Left ventricle myocardium inferior (tissue), 1 donor: ENCODE measurements around the gene HIGD2A. TPM values are rescaled to one million over a fixed set of nuclear protein-coding genes. Genes with fewer than 3 reads are reported as not detected.

ENCODE experiments used
- DNase-seq: peaks from one replicate; pipeline ENCODE4 v3.0.0-alpha.2; 2020
- H3K27ac ChIP-seq: fragments of 200-600 bp; replicated peaks from 2 replicates; pipeline ENCODE4 v1.8.0; 2021
- H3K27me3 ChIP-seq: fragments of 200-600 bp; 2 replicates; pipeline ENCODE4 v1.8.0; 2021; ENCODE audit warnings: low read depth
- H3K36me3 ChIP-seq: fragments of 200-600 bp; 2 replicates; pipeline ENCODE4 v1.8.0; 2021
- H3K4me1 ChIP-seq: fragments of 200-600 bp; 2 replicates; pipeline ENCODE4 v1.8.0; 2021
- H3K4me3 ChIP-seq: fragments of 200-600 bp; 2 replicates; pipeline ENCODE4 v1.8.0; 2021; ENCODE audit warnings: mild to moderate bottlenecking, moderate library complexity
- H3K9me3 ChIP-seq: fragments of 200-600 bp; replicated peaks from 2 replicates; pipeline ENCODE4 v1.8.0; 2021
- CTCF ChIP-seq: fragments of 200-600 bp; IDR thresholded peaks from 2 replicates; pipeline ENCODE4 v1.8.0; 2021; ENCODE audit warnings: antibody characterized with exemption, mild to moderate bottlenecking, borderline replicate concordance
- intact Hi-C: fragments of 100-400 bp; cut with micrococcal nuclease; formaldehyde crosslinking; loops from one replicate; pipeline ENCODE4 v1.11.0; 2022
- total RNA-seq: library from RNA; stranded (reverse); fragmentation: NEBNext Ultra II Directional; extraction: Animal tissue kit (Norgen Biotek cat#: 25700); gene quantifications from one replicate; pipeline ENCODE4 v1.2.1, GENCODE V29; 2021
- donor health status: DM: no; HTN: yes; CAD: no; lungs with severe emphysema.

HIGD2A gene
- total RNA-seq, 1 donor from 2014 or later: 217 TPM

GRCh38 chr5:176420972-176421544 lies 32.5 kb downstream of the HIGD2A start:
- Histone ChIP-seq H3K36me3 (no peaks in the 10 kb centered on the region), H3K9me3 (no peaks in the 10 kb centered on the region), H3K4me3 (no peak overlapping the region), H3K27me3 (peaks cover 13% of the 10 kb centered on the region), H3K27ac (no peak overlapping the region), H3K4me1 (peaks cover 9% of the 10 kb centered on the region)
- TF ChIP-seq CTCF: no peak
- DNase-seq: no peak
- intact Hi-C loops: loop anchor here (5.0 kb wide), 1 partner anchor 166 kb away; no protein-coding TSS in a partner anchor

- intact Hi-C loops: loop anchor here (5.0 kb wide), 1 partner anchor 163 kb away; no protein-coding TSS in a partner anchor
- no peak for DNase-seq
- H3K4me3 ChIP-seq: no peak overlapping the region
- no peak overlapping the region for H3K27ac ChIP-seq
- H3K4me1 ChIP-seq: no peaks in the 10 kb centered on the region
- no peaks in the 10 kb centered on the region for H3K9me3 ChIP-seq
- no peaks in the 10 kb centered on the region for H3K36me3 ChIP-seq
- TF ChIP-seq CTCF: no peak
- H3K27me3 ChIP-seq: peaks cover 13% of the 10 kb centered on the region
Measured at GRCh38 chr5:176424181-176424580, 35.6 kb downstream of the HIGD2A start.

- Histone ChIP-seq H3K4me3 (no peak overlapping the region), H3K27me3 (peaks cover 22% of the 10 kb centered on the region), H3K9me3 (no peaks in the 10 kb centered on the region), H3K27ac (no peak overlapping the region), H3K36me3 (no peaks in the 10 kb centered on the region), H3K4me1 (no peaks in the 10 kb centered on the region)
- no peak for TF ChIP-seq CTCF
- intact Hi-C loops: no loop called here
- DNase-seq: no peak
Measured at GRCh38 chr5:176425138-176425537, 36.6 kb downstream of the HIGD2A start.

- H3K4me3 ChIP-seq: no peak overlapping the region
- TF ChIP-seq CTCF: no peak
- no peak overlapping the region for H3K27ac ChIP-seq
- no peaks in the 10 kb centered on the region for H3K4me1 ChIP-seq
- peaks cover 26% of the 10 kb centered on the region for H3K27me3 ChIP-seq
- DNase-seq: no peak
- intact Hi-C loops: no loop called here
- H3K36me3 ChIP-seq: no peaks in the 10 kb centered on the region
- H3K9me3 ChIP-seq: no peaks in the 10 kb centered on the region
Measured at GRCh38 chr5:176425791-176426190, 37.2 kb downstream of the HIGD2A start.

- intact Hi-C loops: no loop called here
- TF ChIP-seq CTCF: no peak
- Histone ChIP-seq H3K4me1 (no peaks in the 10 kb centered on the region), H3K36me3 (no peaks in the 10 kb centered on the region), H3K4me3 (no peak overlapping the region), H3K27ac (no peak overlapping the region), H3K27me3 (peaks cover 26% of the 10 kb centered on the region), H3K9me3 (no peaks in the 10 kb centered on the region)
- DNase-seq: no peak
Measured at GRCh38 chr5:176426876-176427275, 38.3 kb downstream of the HIGD2A start.
